ENCODE measurements around the gene TASOR2. TPM values are rescaled to one million over a fixed set of nuclear protein-coding genes. Genes with fewer than 3 reads are reported as not detected.
A peak's percentile ranks its signal among the peaks of the same experiment; 100 is the strongest.

Gene TASOR2
- total RNA-seq, 1 experiment from 2014 or later, result 67.3 TPM

DNA sequence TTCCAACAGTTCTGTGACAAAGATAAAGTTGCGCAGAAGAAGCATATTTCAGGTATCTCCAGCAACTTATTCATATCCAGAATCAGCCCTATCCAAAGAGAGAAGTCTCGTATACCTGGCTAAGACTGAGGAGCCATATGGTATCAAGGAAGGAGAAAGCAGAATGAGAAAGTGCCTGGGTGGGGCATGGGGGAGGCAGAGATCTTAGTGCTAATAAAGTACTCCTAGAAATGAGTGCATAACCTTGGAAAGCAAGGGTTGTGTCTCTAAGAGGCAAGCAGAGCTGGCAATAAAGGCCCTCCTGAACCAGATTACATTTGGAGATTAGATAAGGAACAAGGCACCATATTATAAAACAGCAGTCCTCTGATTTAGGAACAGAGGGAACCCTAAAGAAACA, 12.7 kb downstream of the TASOR2 start:
- Mint-ChIP-seq H3K4me1 (peaks cover 48% of the 10 kb centered on the region), H3K36me3 (no peaks in the 10 kb centered on the region), H3K9me3 (no peaks in the 10 kb centered on the region), H3K27me3 (ENCODE audit: low read depth) (no peaks in the 10 kb centered on the region), H3K4me3 (no peak overlapping the region), H3K27ac (no peak overlapping the region; the same call in 1 of the 2 replicates)
- POLR2A ChIA-PET, result no interaction called here
- ATAC-seq (no peak), DNase-seq (ENCODE audit: low spot score) (no peak)
- TF ChIP-seq ZNF317 (CRISPR knock-in tag; IDR thresholded peaks at IDR 0.05; ENCODE audit: borderline replicate concordance, low read depth), result no peak
- CTCF ChIA-PET, result interaction anchor here (0.5 to 1.0 kb wide), 2 partner anchors 26 to 33 kb away, joined by 3 to 4 read pairs; no protein-coding TSS in a partner anchor

DNA sequence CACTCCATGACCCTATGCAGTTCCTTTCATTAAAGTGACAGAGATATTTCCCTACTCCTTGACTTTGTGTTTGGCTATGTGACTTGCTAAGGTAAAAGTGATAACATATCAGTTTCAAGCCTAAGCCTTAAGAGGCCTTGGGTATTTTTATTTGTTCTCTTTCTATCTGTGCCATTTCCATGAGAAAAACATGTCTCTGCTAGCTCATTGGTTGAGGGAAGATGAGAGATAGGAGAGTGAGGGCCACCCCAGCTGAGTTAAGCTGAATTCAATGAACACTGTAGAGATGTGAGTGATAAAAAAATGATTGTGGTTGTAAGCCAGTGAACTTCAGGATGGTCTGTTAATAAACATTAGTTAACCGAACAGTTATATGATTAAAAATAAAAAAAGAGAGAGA, 13.4 kb downstream of the TASOR2 start:
- Mint-ChIP-seq H3K27me3 (ENCODE audit: low read depth) (no peaks in the 10 kb centered on the region), H3K36me3 (no peaks in the 10 kb centered on the region), H3K4me1 (peaks cover 44% of the 10 kb centered on the region), H3K27ac (peak overlapping the region; percentile 82), H3K9me3 (no peaks in the 10 kb centered on the region), H3K4me3 (peak overlapping the region; percentile 15)
- CTCF ChIA-PET, result no interaction called here
- TF ChIP-seq, protein P1, sequence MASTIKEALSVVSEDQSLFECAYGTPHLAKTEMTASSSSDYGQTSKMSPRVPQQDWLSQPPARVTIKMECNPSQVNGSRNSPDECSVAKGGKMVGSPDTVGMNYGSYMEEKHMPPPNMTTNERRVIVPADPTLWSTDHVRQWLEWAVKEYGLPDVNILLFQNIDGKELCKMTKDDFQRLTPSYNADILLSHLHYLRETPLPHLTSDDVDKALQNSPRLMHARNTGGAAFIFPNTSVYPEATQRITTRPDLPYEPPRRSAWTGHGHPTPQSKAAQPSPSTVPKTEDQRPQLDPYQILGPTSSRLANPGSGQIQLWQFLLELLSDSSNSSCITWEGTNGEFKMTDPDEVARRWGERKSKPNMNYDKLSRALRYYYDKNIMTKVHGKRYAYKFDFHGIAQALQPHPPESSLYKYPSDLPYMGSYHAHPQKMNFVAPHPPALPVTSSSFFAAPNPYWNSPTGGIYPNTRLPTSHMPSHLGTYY (CRISPR knock-in tag; IDR thresholded peaks at IDR 0.05), result no peak
- TF ChIP-seq ZNF396 (CRISPR knock-in tag; IDR thresholded peaks at IDR 0.05; ENCODE audit: borderline replicate concordance) (no peak), NR2C2 (CRISPR knock-in tag; IDR thresholded peaks at IDR 0.05) (no peak), ELF4 (CRISPR knock-in tag; IDR thresholded peaks at IDR 0.05; ENCODE audit: low read depth) (no peak), JUN (CRISPR knock-in tag; IDR thresholded peaks at IDR 0.05) (no peak), ZNF232 (CRISPR knock-in tag; IDR thresholded peaks at IDR 0.05) (no peak), ZBTB21 (CRISPR knock-in tag; IDR thresholded peaks at IDR 0.05; ENCODE audit: borderline replicate concordance) (no peak), KAT7 (CRISPR knock-in tag; IDR thresholded peaks at IDR 0.05; ENCODE audit: borderline replicate concordance) (no peak), ZNF317 (CRISPR knock-in tag; IDR thresholded peaks at IDR 0.05; ENCODE audit: borderline replicate concordance, low read depth) (no peak), NR1H2 (CRISPR knock-in tag; IDR thresholded peaks at IDR 0.05) (no peak), SMAD4 (CRISPR knock-in tag; IDR thresholded peaks at IDR 0.05) (no peak), ESRRA (CRISPR knock-in tag; IDR thresholded peaks at IDR 0.05; ENCODE audit: borderline replicate concordance) (no peak), FOXJ3 (CRISPR knock-in tag; IDR thresholded peaks at IDR 0.05; ENCODE audit: borderline replicate concordance) (no peak)
- TF ChIP-seq, protein P2, sequence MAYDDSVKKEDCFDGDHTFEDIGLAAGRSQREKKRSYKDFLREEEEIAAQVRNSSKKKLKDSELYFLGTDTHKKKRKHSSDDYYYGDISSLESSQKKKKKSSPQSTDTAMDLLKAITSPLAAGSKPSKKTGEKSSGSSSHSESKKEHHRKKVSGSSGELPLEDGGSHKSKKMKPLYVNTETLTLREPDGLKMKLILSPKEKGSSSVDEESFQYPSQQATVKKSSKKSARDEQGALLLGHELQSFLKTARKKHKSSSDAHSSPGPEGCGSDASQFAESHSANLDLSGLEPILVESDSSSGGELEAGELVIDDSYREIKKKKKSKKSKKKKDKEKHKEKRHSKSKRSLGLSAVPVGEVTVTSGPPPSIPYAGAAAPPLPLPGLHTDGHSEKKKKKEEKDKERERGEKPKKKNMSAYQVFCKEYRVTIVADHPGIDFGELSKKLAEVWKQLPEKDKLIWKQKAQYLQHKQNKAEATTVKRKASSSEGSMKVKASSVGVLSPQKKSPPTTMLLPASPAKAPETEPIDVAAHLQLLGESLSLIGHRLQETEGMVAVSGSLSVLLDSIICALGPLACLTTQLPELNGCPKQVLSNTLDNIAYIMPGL (CRISPR knock-in tag; IDR thresholded peaks at IDR 0.05), result no peak
- TF ChIP-seq, protein P3, sequence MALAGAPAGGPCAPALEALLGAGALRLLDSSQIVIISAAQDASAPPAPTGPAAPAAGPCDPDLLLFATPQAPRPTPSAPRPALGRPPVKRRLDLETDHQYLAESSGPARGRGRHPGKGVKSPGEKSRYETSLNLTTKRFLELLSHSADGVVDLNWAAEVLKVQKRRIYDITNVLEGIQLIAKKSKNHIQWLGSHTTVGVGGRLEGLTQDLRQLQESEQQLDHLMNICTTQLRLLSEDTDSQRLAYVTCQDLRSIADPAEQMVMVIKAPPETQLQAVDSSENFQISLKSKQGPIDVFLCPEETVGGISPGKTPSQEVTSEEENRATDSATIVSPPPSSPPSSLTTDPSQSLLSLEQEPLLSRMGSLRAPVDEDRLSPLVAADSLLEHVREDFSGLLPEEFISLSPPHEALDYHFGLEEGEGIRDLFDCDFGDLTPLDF (CRISPR knock-in tag; IDR thresholded peaks at IDR 0.05), result no peak
- TF ChIP-seq, protein P4, sequence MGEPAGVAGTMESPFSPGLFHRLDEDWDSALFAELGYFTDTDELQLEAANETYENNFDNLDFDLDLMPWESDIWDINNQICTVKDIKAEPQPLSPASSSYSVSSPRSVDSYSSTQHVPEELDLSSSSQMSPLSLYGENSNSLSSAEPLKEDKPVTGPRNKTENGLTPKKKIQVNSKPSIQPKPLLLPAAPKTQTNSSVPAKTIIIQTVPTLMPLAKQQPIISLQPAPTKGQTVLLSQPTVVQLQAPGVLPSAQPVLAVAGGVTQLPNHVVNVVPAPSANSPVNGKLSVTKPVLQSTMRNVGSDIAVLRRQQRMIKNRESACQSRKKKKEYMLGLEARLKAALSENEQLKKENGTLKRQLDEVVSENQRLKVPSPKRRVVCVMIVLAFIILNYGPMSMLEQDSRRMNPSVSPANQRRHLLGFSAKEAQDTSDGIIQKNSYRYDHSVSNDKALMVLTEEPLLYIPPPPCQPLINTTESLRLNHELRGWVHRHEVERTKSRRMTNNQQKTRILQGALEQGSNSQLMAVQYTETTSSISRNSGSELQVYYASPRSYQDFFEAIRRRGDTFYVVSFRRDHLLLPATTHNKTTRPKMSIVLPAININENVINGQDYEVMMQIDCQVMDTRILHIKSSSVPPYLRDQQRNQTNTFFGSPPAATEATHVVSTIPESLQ (CRISPR knock-in tag; IDR thresholded peaks at IDR 0.05), result no peak
- TF ChIP-seq, protein P5, sequence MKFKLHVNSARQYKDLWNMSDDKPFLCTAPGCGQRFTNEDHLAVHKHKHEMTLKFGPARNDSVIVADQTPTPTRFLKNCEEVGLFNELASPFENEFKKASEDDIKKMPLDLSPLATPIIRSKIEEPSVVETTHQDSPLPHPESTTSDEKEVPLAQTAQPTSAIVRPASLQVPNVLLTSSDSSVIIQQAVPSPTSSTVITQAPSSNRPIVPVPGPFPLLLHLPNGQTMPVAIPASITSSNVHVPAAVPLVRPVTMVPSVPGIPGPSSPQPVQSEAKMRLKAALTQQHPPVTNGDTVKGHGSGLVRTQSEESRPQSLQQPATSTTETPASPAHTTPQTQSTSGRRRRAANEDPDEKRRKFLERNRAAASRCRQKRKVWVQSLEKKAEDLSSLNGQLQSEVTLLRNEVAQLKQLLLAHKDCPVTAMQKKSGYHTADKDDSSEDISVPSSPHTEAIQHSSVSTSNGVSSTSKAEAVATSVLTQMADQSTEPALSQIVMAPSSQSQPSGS (CRISPR knock-in tag; IDR thresholded peaks at IDR 0.05; ENCODE audit: borderline replicate concordance, low read depth), result no peak
- DNase-seq (ENCODE audit: low spot score) (no peak), ATAC-seq (peak; percentile 66)
- POLR2A ChIA-PET, result no interaction called here

All from WTC11 (cell line).